HepG2 (cell line): ENCODE measurements around the gene FCER1G. TPM values are rescaled to one million over a fixed set of nuclear protein-coding genes. Genes with fewer than 3 reads are reported as not detected.

Source experiments
- HNRNPL ChIP-seq: fragments of 200-400 bp; formaldehyde crosslinking; IDR thresholded peaks from 2 replicates; pipeline ENCODE4 v1.6.1; 2017; ENCODE audit warnings: mild to moderate bottlenecking, low read depth, low read length
- HOMEZ ChIP-seq: IDR thresholded peaks from 2 replicates; pipeline ENCODE4 v1.6.1; 2016; ENCODE audit warnings: low read depth
- KAT7 ChIP-seq: IDR thresholded peaks from 2 replicates; pipeline ENCODE4 v1.6.1; 2018; ENCODE audit warnings: borderline replicate concordance, missing compliant biosample characterization
- KDM6A ChIP-seq: IDR thresholded peaks from 2 replicates; pipeline ENCODE4 v1.6.1; 2016; ENCODE audit warnings: low read depth
- MTA3 ChIP-seq: sonication (generic); formaldehyde crosslinking; IDR thresholded peaks from 2 replicates; pipeline ENCODE4 v1.4.0; 2020; ENCODE audit warnings: missing genetic modification reagents
- PTBP1 ChIP-seq: fragments of 200-400 bp; formaldehyde crosslinking; IDR thresholded peaks from 2 replicates; pipeline ENCODE4 v1.6.1; 2018; ENCODE audit warnings: low read length, low read depth; ENCODE audit not compliant: poor library complexity, severe bottlenecking
- TIGD3 ChIP-seq: sonication (generic); formaldehyde crosslinking; IDR thresholded peaks from 2 replicates; pipeline ENCODE4 v1.5.1; 2020; ENCODE audit warnings: mild to moderate bottlenecking, missing genetic modification reagents, borderline replicate concordance
- ZNF713 ChIP-seq: sonication (generic); formaldehyde crosslinking; IDR thresholded peaks from 2 replicates; pipeline ENCODE4 v1.4.0; 2020; ENCODE audit warnings: mild to moderate bottlenecking, missing genetic modification reagents
- polyA plus RNA-seq, 8 experiments: library from polyadenylated mRNA; depleted of rRNA in 3 of 8; stranded (reverse) in 7 of 8; unstranded in 1 of 8; fragments of >200 nt; fragmentation: Illumina TruSeq in 4 of 8; extraction: Trizol in 4 of 8; gene quantifications; 2 replicates each; pipeline versions ENCODE4 v1.2.1 to v1.2.3, GENCODE V29; 2011 to 2016; ENCODE audit warnings: low read depth in 4 of 8, missing spikeins in 1 of 8, mixed read lengths in 1 of 8; ENCODE audit not compliant: insufficient read depth in 1 of 8
- total RNA-seq, 5 experiments: library from RNA; depleted of rRNA; stranded (reverse); fragments of >200 nt; fragmentation: Illumina TruSeq; extraction: Trizol; gene quantifications; 2 replicates each; pipeline ENCODE4 v1.2.3, GENCODE V29; 2016; ENCODE audit warnings: low read depth in 1 of 5
- TF ChIP-seq, protein P1 (sequence below): sonication (generic); formaldehyde crosslinking; IDR thresholded peaks from 2 replicates; pipeline ENCODE4 v1.9.0; 2022; ENCODE audit warnings: missing genetic modification reagents, mild to moderate bottlenecking, borderline replicate concordance

FCER1G gene
- total and polyA plus RNA-seq, 2 of the 13 experiments (the other 11 are each of a cell fraction or from before 2014, with no cell fraction given), result 1.3 to 6.4 TPM

DNA sequence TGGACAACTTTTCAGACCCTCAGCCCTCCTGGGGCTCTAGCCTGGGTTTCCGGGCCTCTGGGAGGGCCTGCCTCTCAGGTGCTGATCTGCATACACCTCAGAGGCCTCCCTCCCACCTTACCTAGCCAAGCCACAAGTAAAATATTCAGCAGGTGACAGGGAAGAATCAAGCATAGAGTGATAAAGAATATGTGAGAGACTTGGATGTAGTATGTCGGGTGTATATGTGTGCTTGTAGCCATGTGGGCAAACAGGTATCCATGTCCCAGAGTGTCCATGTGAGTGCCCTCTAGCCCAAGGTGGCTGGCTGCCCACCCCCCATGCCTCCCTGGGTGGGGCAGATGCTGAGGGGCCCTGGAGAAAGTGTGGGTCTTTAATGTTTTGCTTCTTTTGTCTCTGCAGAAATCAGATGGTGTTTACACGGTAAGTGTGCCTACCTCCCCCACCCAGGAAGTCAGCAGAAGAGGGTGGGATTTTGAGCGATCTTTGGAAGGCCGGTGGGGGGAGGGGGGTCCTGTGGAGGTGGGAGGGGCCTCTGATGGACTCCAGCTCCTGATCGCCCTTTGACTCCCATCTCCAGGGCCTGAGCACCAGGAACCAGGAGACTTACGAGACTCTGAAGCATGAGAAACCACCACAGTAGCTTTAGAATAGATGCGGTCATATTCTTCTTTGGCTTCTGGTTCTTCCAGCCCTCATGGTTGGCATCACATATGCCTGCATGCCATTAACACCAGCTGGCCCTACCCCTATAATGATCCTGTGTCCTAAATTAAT, 3.4 kb downstream of the FCER1G start (continued):
- TF ChIP-seq PTBP1 (no peak), HNRNPL (no peak), TIGD3 (CRISPR knock-in tag) (no peak), KAT7 (CRISPR knock-in tag) (peak; percentile 35; the same call in 1 of the 2 replicates), KDM6A (CRISPR knock-in tag) (peak; percentile 89), HOMEZ (CRISPR knock-in tag) (no peak), ZNF713 (CRISPR knock-in tag) (no peak), MTA3 (CRISPR knock-in tag) (no peak)
- TF ChIP-seq, protein P1, sequence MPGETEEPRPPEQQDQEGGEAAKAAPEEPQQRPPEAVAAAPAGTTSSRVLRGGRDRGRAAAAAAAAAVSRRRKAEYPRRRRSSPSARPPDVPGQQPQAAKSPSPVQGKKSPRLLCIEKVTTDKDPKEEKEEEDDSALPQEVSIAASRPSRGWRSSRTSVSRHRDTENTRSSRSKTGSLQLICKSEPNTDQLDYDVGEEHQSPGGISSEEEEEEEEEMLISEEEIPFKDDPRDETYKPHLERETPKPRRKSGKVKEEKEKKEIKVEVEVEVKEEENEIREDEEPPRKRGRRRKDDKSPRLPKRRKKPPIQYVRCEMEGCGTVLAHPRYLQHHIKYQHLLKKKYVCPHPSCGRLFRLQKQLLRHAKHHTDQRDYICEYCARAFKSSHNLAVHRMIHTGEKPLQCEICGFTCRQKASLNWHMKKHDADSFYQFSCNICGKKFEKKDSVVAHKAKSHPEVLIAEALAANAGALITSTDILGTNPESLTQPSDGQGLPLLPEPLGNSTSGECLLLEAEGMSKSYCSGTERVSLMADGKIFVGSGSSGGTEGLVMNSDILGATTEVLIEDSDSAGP (CRISPR knock-in tag), result peak; percentile 46
